ENCODE measurements around the gene ABR.
A peak's percentile ranks its signal among the peaks of the same experiment; 100 is the strongest.
"Not testable (repeated sequence)": the region's sequence is repeated elsewhere in the genome, so short reads cannot be mapped to it uniquely, and the experiment has no call there.

Gene ABR

DNA sequence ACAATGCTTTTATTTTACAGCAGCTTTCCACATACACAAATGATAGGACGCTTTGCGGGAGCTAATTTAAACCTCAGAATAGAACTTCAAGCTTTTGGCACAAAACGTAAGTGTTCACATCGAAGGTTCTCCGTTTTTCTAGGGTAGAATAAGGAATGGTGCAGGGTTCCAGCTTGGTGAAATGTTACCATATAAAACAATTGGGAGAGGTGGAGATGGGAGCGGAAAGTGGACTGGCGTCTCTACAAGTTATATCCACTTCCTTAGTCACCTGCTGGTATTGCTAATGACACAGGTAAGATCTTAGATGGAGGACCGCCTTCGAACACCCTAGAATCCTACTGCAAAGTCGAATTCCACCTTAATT, 198.5 kb downstream of the ABR start:
- no peak for DNase-seq (ENCODE audit: low read depth)

DNA sequence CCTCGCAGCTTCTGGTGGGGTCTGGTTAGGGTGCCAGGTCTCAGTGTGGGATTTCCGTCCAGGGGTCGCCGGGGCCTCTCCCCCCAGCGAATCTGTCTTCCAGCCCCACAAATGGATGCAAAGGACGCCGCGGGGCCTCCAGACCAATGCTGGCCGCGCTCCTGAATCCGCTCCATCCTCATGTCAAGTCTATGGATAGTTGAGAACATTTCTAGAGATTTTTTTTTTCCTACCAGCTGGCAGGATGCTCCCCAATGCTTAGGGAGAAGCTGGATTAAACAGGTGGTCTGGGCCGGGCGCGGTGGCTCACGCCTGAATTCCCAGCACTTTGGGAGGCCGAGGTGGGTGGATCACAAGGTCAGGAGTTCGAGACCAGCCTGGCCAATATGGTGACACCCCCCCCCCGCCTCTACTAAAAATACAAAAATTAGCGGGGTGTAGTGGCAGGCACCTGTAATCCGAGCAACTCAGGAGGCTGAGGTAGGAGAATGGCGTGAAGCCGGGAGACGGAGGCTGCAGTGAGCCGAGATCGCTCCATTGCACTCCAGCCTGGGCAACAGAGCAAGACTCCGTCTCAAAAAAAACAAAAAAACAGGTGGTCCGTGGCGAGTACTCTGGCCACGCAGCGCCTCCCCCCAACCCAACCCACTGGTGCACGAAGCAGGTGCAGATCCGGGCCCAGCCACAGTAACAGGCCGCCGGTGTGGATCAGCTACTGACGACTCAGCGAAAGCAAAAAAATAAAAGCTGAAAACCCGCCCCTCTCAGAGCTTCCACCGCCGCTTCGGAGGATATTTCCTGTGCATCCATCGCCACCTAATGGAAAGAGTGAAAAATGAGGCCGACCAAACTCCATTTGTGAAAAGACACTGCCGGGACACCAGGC, 199.1 kb downstream of the ABR start:
- DNase-seq (ENCODE audit: low read depth) = peak; percentile 88

DNA sequence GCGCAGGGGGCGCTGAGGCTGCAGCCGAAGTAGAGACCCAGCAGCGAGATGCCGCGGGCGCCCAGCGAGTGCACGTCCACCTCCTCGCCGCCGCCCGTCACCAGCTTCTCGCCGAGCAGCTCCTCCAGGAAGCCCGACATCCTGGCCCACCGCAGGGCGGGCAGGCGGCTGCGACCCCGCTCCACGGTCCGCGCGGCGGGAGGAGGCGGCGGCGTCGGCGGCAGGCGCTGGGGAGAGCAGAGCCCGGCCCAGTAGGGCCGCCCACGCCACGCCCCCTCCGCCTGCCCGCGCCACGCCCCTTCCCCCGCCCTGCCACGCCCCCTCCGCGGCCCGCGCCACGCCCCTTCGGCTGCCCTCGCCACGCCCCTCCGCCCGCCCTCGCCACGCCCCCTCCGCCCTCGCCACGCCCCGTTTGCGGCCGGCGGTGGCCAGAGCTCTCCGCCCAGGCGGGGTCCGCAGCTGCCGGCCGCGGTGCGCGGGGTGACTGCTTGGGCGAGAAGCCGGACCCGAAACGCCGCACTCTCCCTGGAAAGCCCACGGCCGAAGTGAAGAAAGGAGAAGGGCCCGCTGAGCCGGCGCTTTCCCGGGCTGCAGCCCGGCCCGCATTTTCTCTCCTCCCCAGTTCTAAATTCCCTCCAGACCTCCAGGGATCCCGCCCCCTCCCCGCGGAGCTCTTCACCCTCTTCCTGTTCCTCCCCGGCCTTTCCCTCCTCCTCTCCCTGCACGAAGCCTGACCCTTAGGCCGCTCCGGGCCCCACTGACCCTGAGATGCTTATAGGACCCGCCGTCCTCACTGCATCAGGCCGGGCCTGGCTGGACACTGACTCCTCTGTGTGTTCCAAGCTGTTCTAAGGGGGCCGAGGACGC, 200.0 kb downstream of the ABR start, which contains the start of gene NXN:
Gene NXN (minus strand): TSS at position 238 of the 867 bp plus-strand sequence.
- DNase-seq (ENCODE audit: low read depth) = peak; percentile 80

DNA sequence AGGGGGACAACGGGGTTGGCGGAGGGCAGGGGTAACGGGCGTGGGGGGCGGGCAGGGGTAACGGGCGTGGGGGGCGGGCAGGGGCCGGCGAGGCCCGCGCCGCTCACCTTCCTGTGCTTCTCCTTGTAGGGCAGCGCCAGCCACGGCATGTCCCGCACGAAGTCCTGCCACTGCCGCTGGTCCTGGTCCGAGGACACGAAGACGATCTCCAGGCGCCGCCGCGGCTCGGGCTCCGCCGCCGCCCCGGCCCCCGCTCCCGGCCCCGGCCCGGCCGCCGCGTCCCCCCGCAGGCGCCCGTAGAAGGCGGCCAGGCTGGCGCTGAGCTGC, 200.6 kb downstream of the ABR start:
- DNase-seq (ENCODE audit: low read depth) = no peak

DNA sequence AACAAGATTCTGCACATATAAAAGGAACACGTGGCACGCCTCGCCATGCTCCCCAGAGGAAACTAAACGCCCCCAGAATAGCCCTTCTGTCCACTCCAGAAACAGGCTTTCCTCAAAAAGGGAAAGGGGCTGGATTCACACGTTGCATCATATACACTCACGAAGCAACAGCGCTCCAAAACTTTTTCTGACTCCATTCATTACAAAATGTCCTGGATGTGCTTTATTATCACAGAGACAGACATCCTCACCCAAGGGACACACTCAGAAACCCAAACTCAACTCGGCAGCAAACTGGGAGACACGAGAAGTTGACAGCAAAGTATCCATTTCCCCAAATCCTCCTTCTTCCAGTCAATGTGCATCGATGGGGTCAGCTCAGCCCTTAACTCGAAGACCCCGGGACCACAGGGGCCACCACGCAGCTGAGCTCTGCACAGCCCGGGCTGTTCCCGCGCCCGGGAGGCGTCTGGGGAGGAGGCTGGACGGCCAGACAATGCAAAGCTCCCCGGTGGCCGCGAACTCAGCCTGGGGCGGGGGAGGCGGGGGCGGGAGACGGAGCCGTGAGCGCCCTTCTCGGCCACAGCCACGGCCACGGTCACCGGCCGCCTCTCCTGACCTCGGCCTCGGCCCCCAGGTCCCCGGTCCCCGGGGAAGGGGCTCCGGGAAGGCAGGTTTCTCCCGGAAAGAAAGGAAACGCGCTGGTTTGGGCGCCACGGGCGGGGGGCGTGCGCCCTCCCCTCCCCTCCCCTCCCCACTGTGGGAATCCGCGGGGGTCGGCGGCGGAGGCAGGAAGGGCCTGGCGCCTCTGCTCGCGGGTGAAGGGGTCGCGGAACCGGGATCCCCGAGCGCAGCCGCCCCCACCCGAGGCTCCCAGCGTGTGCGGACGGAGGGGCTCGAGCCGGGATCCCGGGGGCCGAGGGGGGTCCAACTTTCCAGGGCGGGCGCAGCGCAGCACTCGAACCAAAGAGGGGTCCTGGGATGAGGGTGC, 201.4 kb downstream of the ABR start:
- peak; percentile 74 for DNase-seq (ENCODE audit: low read depth)

DNA sequence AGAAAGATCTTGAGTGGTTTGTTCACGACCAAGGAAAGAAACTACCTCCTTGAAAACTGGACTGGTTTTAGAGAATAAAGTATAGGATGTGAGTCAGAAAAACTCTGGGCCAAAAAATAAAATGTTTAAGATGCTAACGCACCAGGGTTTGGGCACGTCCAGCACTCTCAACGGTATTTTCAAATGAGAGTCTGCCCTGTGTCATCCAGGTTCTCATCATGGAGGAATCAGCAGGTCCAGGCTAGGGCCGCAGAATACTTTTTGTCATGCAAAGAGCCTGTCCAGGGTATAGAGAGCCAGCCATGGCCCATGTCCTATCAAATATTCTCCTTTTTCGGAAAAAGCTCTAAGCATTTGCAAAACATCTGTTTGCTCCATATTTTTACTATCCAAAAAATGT, 202.6 kb downstream of the ABR start:
- peak; percentile 74 for DNase-seq (ENCODE audit: low read depth)

DNA sequence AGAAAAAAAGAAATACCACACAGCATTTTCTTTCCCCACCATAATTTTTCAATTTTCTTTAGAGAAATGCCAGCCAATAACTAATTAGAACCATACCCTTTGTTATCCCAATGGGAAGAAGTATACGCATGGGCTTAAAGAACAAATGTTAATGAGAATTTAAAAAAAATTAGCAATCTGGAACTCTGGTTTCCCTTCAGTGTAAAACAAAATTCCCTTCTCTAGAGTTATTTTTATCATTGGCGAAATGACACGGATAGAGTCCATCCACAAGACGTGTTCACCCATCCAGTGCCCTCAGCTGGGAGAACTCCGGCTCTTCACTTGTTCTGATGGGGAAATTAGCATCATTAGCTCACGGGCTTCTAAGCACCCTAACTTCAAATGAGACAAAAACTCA, 203.5 kb downstream of the ABR start:
- DNase-seq (ENCODE audit: low read depth) = peak; percentile 34

DNA sequence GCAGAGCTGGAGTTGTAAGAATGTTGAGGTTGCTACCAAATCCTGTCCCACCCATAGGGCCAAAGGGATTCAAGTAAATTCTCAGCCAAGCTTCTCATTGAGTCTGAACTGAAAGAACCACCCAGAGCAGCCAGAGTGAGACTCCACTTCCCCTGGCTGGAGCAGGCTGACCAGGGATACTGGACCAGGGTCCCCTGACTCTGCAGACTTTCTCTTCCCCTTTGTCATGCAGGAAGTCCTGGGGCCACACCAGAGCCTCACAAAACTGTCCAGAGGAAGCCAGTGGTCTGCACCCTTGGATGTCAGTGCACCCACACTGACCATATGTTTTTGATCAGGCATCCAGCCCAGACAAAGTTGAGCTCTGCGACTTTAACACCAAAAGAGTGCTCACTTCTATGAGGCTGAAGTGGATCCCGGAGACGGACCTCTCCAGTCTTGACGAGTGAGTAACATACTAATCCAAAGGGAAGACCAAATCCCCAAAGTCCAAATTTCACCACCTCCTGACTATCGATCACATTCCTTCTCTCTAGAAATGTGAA, 204.3 kb downstream of the ABR start:
- peak; percentile 78 for DNase-seq (ENCODE audit: low read depth)

DNA sequence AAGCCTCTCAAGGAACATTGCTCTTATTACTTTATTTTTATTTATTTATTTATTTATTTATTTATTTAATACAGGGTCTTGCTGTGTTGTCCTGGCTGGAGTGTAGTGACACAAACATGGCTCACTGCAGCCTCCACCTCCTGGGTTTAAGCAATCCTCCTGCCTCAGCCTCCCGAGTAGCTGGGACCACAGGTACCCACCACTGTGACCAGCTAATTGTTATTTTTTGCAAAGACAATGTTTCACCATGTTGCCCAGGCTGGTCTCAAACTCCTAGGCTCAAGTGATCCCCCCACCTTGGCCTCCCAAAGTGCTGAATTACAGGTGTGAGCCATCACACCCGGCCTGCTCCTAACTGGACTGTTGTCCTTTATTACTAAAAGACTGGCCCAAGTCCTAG, 205.0 kb downstream of the ABR start:
- DNase-seq (ENCODE audit: low read depth) = not testable (repeated sequence)

DNA sequence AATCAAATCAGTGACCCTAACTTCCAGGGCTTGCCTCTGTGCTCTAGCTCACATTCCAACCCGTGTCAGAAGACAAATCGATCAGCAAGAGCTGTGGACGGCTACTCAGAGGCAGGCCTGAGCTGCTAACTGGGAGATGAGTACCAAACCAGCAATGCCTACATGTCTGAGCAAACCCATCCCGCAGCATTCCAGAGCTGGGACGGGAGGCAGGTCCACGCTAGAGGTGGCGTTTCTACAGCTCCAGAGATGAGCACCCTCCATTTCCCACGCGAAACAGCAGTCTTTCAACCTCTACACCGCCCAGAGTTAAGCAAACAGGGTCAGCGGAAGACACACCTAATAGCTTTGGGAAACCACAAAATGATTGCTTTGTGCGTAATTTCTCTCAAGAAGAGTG, 206.7 kb downstream of the ABR start:
- no peak for DNase-seq (ENCODE audit: low read depth)

DNA sequence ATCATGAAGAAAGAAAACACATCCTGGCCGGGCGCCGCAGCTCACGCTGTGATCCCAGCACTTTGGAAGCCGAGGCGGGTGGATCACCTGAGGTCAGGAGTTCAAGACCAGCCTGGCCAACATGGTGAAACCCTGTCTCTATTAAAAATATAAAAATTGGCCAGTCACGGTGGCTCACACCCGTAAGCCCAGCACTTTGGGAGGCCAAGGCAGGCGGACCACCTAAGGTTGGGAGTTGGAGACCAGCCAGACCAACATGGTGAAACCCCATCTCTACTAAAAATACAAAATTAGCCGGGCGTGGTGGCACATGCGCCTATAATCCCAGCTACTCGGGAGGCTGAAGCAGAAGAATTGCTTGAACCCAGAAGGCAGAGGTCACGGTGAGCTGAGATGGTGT, 207.9 kb downstream of the ABR start:
- DNase-seq (ENCODE audit: low read depth) = not testable (repeated sequence)

DNA sequence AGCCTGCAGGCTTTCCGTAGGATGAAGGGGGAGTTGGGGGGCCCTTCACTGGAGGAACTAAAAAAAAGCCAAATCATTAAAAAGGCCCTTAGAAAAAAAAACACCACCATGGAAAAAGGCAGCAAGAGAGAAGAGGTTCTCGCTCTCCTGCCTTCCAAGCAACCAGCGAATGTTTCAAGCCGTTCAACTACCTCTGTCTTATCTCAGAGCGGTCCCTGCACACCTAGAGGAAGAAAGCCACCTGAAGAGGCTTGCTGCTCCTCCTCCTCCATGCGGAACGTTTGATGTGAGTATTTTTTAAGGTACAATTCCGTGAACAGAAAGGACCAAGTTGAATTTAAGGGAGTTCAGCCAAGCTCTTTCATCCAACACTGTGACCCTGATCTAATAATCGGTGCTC, 209.4 kb downstream of the ABR start:
- no peak for DNase-seq (ENCODE audit: low read depth)

DNA sequence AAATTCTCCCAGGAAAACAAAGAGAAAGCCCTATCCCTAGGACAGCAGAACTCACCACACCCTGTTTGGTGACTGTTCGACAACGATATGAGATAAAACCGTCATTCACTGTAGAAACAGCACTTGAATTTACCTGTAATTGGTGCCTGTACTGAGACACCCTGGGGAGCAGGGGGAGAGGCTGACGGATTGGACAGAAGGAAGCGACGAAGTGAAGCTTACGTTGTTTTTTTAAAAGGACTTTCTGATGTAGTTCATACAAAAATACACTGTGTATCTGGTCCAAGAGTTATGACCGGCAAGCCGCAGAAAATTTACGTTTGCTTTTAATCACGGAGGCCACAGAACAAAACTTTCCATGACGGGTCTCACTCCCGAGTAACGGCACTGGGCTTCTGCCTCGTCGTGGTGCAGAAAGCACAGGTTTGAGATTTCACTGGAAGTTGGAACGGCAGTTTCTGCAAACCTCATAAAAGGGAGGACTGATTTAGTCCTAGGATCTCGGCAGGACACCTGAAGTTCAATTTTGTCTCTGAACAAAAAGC, 209.9 kb downstream of the ABR start:
- peak; percentile 68 for DNase-seq (ENCODE audit: low read depth)

DNA sequence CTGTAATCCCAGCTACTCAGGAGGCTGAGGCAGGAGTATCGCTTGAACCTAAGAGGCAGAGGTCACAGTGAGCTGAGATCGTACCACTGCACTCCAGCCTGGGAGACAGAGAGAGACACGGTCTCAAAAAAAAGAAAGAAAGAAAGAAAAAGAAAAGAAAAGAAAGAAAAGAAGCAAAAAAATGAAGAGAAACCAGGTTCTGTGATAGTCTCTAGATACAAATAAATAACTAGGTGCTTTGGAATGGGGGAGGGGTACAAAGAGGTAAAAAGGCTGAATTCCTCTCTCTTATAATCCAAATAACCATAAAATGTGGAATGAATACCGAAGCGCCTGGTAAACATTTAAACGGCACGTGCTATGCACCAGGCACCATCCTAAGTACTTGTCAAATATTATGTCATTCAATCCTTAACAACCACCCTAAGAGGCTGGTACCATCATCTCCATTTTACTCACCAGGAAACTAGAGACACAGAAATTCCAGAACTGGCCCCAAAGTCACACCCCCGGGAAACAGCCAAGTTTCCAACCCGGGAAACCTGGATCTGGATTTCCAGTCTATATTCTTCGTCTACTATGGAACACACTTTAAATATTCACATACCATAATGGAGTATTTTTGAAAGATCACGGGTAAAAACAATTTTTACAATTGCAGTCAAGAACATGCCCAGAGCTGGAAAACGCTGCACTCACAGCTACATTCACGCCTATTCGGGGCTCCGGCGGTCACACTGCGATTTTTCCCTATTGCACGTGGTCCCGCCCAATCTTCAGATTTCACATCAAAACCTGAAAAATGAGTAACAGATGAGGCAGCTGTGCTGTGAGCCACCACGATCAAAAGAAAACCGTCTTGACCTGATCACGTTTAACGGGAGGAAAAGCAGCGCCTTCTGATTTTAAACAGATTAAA, 210.7 kb downstream of the ABR start:
- DNase-seq (ENCODE audit: low read depth) = peak; percentile 62

DNA sequence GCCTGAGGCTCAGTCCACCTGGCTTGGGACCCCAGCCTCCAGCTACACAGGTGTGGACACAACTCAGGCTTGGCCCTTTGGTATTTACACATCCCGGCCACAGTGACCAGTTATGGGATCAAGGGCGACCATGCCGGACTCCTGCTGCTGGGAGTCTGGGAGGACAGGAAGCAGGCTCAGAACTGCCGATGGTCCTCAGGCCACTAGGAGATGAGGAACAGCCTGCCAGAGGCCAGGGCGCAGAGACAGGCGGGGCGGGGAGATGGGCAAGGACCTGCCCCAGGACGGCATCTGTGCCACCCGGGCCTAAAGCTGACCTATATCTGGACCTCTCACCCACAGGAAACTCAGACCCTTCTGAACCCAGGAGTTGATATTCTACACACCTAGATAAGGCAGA, 212.7 kb downstream of the ABR start:
- no peak for DNase-seq (ENCODE audit: low read depth)

DNA sequence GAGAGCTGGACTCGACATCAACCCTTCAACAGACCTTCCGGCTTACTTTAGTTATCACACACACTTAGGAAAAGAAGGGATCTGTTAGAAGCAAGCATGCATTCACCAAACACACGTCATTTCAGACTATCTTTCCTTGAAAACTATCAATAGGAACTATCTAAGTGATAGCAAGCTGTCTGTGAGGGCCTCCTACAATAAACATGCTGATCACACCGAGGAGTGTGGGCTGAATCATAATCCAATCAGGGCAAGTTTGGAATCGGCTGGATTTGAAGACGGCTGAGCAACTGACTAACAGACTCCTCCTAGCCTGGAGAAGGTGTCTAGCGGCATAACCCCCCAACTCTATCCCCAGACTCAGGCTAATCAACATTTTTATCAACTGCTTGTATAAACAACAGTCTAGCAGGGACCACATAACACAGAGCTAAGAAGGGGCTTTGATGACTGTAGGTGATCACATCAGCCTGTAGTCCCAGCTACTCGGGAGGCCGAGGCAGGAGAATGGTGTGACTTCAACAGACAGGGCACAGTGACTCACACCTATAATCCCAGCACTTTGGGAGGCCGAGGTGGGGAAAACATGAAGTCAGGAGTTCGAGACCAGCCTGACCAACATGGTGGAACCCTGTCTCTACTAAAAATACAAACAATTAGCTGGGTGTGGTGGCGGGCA, 214.3 kb downstream of the ABR start:
- peak; percentile 50 for DNase-seq (ENCODE audit: low read depth)

DNA sequence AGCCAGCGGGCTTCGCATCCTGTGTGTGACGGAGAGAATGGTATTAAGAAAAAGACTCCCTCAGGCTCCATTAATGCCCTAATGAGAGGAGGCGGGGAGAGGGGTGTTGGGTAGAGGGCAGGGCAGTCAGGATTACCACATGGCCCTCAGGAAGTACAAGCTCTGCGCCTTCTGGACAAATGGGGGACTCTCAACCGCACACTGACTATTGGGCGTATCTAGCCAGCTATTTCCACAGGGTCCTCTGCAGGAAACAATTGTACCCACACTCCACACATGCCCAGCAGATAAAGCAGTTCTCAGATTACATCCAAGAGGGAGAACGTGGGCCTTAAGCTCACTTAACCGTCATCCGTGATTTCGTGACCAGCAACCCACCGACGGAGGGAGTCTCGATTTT, 214.9 kb downstream of the ABR start:
- peak; percentile 31 for DNase-seq (ENCODE audit: low read depth)

DNA sequence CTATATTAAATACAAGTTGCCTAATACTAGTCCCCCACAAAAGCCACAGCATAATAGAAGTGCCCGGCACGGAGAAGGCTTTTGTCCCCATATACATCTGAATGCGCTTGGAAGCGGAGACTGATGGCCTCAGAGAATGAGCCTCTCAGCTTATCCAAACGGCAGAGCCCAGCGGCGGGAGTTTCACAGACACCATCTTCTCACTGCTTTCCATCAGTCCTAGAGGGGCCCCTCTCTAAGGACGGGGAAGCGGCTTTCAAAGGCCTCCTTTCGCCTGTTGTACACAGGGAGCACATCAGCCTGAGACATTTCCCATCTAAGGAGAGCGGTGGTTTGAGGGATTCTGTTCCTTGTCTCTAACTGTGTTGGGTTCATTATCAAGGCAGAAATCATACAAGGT, 217.1 kb downstream of the ABR start:
- DNase-seq (ENCODE audit: low read depth) = no peak

DNA sequence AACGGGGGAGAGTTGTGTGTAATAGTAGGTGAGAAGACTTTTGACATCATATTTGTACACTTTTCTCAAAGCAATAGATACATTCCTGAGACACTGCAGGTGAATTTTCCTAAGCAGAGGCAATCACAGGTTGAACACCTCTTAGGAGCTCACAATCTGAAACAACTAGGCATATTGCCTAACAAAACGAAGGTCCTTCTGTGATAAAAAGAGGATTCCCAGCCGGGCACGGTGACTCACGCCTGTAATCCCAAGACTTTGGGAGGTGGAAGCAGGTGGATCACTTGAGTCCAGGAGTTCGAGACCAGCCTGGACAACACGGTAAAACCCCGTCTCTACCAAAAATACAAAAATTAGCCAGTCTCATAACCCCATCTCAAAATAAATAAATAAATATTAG, 217.6 kb downstream of the ABR start:
- DNase-seq (ENCODE audit: low read depth) = no peak
